HepG2 (cell line): ENCODE data around the gene ABCB8. TPM values are rescaled to one million over a fixed set of nuclear protein-coding genes. Genes with fewer than 3 reads are reported as not detected.

Experiments
- TFAP4 ChIP-seq: sonication (generic); IDR thresholded peaks from 2 replicates; pipeline ENCODE4 v1.6.1; 2016; ENCODE audit warnings: low read depth, borderline replicate concordance
- ZBTB20 ChIP-seq: sonication (generic); formaldehyde crosslinking; IDR thresholded peaks from 2 replicates; pipeline ENCODE4 v1.8.1; 2023; ENCODE audit warnings: missing genetic modification reagents, low read depth, mild to moderate bottlenecking, borderline replicate concordance
- ZBTB40 ChIP-seq, 2 experiments: fragments of 450-650 bp in 1 of 2; sonication (generic) in 1 of 2; formaldehyde crosslinking in 1 of 2; IDR thresholded peaks; 2 replicates each; pipeline versions ENCODE4 v1.6.1 to v1.8.0; 2016 to 2022; ENCODE audit warnings: antibody characterized with exemption in 1 of 2, mild to moderate bottlenecking in 1 of 2, missing genetic modification reagents in 1 of 2
- ZFP1 ChIP-seq: IDR thresholded peaks from 2 replicates; pipeline ENCODE4 v1.6.1; 2016
- ZNF513 ChIP-seq: sonication (generic); formaldehyde crosslinking; conservative IDR thresholded peaks from 2 replicates; pipeline ENCODE4 v1.5.0; 2020; ENCODE audit warnings: missing genetic modification reagents
- ZNF572 ChIP-seq: sonication (generic); formaldehyde crosslinking; IDR thresholded peaks from 2 replicates; pipeline ENCODE4 v1.5.1; 2020; ENCODE audit warnings: mild to moderate bottlenecking, missing genetic modification reagents
- polyA plus RNA-seq, 8 experiments: library from polyadenylated mRNA; depleted of rRNA in 3 of 8; stranded (reverse) in 7 of 8; unstranded in 1 of 8; fragments of >200 nt; fragmentation: Illumina TruSeq in 4 of 8; extraction: Trizol in 4 of 8; gene quantifications; 2 replicates each; pipeline versions ENCODE4 v1.2.1 to v1.2.3, GENCODE V29; 2011 to 2016; ENCODE audit warnings: low read depth in 4 of 8, missing spikeins in 1 of 8, mixed read lengths in 1 of 8; ENCODE audit not compliant: insufficient read depth in 1 of 8
- total RNA-seq, 5 experiments: library from RNA; depleted of rRNA; stranded (reverse); fragments of >200 nt; fragmentation: Illumina TruSeq; extraction: Trizol; gene quantifications; 2 replicates each; pipeline ENCODE4 v1.2.3, GENCODE V29; 2016; ENCODE audit warnings: low read depth in 1 of 5

Gene ABCB8
- total and polyA plus RNA-seq, 2 of the 13 experiments (the other 11 are each of a cell fraction or from before 2014, with no cell fraction given): 6.6 to 16.7 TPM

- TF ChIP-seq ZBTB40 (IDR thresholded peaks at IDR 0.05): no peak
- no peak for TF ChIP-seq ZBTB40 (CRISPR knock-in tag; IDR thresholded peaks at IDR 0.05)
- no peak for TF ChIP-seq ZNF513
- peak; percentile 45; the same call in 1 of the 2 replicates for TF ChIP-seq ZBTB20 (CRISPR knock-in tag)
- no peak for TF ChIP-seq ZNF572 (CRISPR knock-in tag)
- TF ChIP-seq TFAP4: no peak
- TF ChIP-seq ZFP1 (CRISPR knock-in tag): no peak
These were observed 16.1 kb upstream of the ABCB8 start (continued) for GRCh38 chr7:151012031-151012692.
